GM18867 (cell line): ENCODE data around the gene TMEM163.
A peak's percentile ranks its signal among the peaks of the same experiment; 100 is the strongest.
"Not testable (repeated sequence)": the region's sequence is repeated elsewhere in the genome, so short reads cannot be mapped to it uniquely, and the experiment has no call there.

Source experiments
- ATAC-seq: cut with Tn5 transposase; IDR thresholded peaks from one replicate; pipeline ENCODE4 v1.9.1; 2021; ENCODE audit warnings: mild to moderate bottlenecking, moderate library complexity; ENCODE audit not compliant: unreplicated experiment

Gene TMEM163

GRCh38 chr2:134623796-134624195 is 95.0 kb downstream of the TMEM163 start:
- peak; percentile 91 for ATAC-seq

DNA sequence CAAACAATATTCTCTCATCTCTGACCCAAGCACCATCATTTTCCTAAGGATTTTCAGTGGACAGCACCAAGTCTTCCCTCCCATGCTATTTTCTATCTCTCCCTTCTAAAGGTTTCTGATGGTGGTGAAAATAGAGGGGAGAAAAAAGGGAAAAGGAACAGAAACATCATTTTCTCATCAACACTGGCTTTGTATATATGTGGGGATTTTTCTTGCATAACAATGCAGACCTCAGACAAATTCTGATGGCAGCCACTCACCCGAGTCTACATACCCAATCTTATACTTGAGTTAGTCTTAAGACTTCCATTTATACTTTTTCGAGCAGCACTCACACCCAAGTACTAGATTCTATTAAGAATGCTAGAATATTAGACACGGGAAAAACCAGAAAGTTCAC is 95.8 kb downstream of the TMEM163 start:
- ATAC-seq = no peak

DNA sequence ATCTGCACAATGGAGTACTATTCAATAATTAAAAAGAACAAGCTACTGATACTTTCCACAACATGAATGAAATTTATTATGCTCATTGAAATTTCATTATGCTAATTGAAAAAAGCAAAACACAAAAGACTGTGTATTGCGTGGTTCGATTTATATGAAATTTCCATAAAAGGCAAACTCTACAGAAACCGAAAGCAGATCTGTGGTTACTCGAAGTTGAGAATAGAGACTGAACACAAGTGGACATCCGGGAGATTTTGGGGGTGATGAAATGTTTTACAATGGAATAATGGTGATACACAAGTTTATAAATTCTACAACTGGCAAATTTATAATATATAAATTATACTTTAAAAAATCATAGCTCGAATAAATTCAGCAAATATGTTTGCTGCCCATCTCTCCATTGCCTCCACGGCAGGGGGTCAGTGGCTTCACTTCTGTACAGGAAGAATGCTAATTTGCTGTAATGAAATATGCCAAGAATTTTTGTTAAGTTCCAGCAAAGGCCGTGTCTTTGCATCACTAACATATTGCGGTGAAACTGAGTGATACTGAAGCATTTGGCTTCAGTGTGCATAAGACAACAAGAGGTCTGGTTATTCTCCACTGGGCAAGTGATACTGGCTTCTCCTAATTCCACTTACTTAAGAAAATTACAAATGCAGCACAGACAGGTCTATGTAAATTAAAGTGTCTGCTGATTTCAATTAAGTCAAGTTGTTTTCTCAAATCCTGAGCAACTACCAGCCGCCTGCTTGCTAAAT is 96.7 kb downstream of the TMEM163 start:
- no peak for ATAC-seq

DNA sequence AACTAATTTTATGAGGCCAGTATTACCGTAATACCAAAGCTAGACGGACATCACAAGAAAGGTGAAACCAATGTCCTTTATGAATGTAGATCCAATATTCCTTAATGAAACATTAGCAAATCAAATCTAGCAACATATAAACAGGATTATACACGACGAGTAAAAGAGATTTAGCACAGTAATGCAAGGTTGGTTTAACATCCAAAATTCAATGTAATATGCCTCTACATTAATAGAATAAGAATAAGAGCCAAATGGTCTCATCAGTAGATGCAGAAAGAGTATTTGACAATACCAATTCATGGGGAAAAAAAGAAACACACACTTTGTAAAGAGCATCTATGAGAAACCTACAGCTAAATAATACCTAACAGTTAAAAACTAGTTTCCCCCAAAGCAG is 99.5 kb downstream of the TMEM163 start:
- ATAC-seq = no peak

GRCh38 chr2:134615480-134615879 is 103.3 kb downstream of the TMEM163 start:
- not testable (repeated sequence) for ATAC-seq

- ATAC-seq = no peak
These were observed 107.5 kb downstream of the TMEM163 start for GRCh38 chr2:134611316-134611715.

DNA sequence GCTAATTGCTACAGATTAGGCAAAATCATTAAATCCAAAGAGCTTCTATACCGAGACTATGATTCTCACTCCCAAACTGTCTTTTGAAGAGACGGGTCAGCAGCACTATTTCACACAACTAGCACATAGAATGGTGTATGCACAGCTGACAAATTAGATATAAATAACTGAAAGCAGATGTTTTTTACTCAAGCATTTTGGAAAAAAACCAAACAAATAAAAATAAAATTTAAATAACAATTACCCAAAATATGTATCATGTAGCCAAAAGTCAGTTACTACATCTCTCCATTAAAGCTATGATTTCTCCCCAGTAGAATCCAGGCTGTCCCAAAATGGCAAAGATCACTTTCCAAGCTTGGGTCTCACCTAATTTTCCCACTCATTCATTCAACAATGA is 107.9 kb downstream of the TMEM163 start:
- ATAC-seq = no peak

DNA sequence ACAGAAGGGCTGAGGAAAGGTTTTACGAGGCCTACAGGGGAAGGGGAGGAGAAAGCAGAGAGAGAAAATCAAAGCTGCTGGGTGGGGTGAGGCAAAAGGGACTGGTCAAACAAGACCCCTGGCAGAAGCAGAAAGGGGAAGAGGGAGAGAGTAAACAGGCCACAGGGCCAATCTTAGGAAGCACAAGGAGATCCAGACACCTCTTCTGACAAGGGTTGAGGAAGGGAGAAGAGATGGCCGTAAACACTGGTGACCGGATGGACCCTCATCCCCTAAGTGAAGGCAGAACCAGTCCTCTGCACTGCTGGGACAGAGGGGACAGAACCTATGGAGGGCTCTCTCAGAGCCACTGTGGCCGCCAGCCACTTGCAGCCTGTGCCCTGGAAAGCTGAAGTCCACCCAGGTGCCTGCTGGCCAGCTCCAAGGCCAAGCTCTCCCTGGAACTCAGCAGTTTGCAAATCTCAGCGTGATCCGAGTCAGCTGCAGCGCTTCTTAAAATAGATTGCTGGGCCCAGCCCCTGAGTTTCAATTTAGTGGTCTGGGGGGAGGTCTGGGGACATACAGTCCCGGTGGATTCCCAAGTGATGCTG is 108.8 kb downstream of the TMEM163 start:
- no peak for ATAC-seq

DNA sequence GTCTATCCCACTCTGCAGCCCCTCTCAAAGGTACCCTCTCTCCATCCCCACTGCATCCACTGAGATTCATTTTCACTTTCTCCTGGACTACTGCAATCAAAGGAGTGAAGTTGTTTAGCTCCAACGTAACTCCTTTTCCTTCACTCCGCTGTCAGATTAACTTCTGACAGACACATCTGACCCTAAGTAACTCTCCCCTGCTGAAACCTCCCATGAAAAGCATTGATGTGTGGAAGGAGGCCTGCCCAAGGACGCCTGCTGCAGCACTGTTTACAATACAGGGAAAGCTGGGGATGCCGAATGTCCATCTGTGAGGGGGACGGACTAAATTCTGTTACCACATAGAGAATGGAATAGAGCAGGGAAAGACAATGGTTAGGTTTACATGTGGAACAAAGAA is 114.8 kb downstream of the TMEM163 start:
- no peak for ATAC-seq

GRCh38 chr2:134602666-134603065 is 116.1 kb downstream of the TMEM163 start:
- no peak for ATAC-seq

DNA sequence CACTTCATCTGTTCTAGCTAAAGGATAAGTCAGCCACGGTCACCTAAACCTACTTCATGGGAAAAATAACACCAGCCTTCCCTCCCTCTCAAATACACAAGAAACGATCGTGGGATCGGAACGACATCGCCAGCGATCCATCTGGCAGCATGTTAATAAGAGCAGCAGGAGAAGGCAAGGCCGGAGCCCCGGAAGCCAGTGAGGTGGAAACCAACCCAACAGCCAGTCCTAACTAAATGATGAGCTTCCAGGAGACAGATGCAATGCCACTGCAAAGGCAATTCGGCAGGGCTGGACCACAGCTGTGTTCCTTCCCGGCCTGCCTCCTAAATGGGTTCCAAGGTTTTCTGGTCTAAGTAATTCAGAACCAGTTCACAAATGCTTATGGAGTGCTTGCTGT is 117.5 kb downstream of the TMEM163 start:
- ATAC-seq = no peak

- no peak for ATAC-seq
These were observed 118.6 kb downstream of the TMEM163 start for GRCh38 chr2:134600208-134600607.

DNA sequence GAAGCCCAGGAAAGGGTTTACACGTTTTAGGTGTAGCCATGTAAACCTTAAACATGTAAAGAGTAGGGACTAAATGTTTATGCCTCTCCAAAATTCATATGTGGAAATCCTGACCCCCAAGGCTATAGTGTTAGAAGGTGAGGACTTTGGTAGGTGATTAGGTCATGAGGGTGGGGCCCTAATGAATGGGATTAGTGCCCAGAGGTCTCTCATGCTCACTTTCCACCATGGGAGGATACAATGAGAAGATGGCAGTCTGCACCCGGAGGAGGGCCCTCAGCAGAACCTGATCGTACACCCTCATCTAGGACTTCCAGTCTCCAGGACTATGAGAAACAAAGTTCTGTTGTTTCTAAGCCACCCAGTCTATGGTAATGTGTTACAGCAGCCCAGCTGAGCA is 119.6 kb downstream of the TMEM163 start:
- no peak for ATAC-seq

DNA sequence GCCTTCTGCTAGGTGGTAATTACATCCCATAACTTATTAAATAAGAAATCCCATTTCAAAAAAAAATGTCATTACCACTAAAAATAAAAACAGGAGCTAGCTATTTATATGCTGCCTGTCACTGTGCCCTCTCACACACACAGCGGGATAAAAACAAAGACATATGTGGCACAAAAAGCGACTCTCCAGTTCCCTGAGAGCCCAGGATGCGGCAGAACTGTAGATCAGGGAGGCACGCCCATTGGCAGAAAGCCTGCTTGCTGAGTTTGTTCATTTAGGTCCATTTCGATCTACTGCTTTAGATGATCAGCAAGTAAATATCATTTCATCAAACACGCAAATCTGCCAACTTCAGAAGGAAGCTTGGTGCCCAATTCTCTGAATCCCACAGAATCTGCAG is 124.4 kb downstream of the TMEM163 start:
- no peak for ATAC-seq

DNA sequence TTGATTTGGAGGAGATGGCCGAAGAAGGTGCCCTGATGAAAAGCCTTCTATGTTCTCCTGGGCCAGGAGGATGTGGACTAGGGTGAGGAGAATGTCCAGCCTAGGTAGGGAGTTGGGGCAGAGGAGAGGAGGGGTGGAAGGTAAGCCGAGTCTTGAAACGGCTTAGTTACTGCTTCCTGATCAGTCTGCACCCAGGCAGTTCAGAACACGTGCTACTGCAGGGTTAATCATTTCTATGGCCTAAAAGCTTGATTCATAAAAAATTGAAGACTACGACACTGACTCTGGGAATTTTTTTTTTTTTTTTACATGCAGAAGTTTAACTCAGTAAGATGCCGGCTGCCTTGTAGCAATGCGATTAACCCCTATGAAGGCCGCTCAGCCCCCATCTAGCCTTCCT is 125.3 kb downstream of the TMEM163 start:
- ATAC-seq = no peak

GRCh38 chr2:134592377-134592776 is 126.4 kb downstream of the TMEM163 start:
- no peak for ATAC-seq

DNA sequence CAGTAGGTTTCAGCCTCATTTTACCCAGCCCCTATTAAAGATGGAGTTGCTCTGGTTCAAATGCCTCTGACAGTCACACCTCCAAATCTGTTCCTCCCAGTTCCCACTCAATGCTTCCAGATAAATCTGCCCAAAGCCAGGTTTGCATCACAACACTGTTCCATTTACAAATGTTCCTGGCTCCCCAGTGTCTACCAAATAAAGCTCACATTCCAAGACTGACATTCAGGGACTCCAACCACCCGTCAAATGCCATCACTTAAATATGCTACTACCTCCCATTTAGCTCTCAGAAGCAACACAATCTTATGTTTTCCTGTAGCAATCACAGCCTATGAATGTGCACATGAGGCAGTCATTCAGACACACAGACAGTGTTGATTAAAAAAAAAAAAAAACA is 127.3 kb downstream of the TMEM163 start:
- ATAC-seq = no peak

GRCh38 chr2:134590679-134591078 is 128.1 kb downstream of the TMEM163 start:
- ATAC-seq = no peak

DNA sequence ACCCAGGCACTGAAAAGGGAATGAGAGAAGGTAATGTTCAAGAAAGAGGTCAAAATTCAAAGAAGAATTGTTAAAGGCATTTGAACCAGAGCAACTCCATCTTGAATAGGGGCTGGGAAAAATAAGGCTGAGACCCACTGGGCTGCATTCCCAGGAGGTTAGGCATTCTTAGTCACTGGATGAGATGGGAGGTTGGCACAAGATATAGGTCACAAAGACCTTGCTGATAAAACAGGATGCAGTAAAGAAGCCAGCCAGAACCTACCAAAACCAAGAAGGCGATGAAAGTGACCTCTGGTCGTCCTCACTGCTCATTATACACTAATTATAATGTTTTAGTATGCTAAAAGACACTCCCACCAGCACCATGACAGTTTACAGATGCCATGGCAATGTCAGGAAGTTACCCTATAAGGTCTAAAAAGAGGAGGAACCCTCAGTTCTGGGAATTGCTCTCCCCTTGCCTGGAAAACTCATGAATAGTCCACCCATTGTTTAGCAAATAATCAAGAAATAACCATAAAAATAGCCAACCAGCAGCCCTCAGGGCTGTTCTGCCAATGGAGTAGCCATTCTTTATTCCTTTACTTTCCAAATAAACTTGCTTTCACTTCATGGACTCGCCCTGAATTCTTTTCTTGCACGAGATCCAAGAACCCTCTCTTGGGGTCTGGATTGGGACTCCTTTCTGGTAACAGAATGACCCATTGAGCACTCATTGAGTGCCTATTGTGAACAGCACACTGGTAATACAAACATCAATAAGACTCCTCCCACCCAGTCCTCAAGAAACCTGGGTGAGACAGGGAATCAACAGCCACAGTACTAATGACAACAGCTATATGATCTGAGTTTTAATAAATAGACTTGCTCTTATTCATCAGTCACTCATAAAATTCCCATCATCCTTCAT is 129.4 kb downstream of the TMEM163 start:
- not testable (repeated sequence) for ATAC-seq

DNA sequence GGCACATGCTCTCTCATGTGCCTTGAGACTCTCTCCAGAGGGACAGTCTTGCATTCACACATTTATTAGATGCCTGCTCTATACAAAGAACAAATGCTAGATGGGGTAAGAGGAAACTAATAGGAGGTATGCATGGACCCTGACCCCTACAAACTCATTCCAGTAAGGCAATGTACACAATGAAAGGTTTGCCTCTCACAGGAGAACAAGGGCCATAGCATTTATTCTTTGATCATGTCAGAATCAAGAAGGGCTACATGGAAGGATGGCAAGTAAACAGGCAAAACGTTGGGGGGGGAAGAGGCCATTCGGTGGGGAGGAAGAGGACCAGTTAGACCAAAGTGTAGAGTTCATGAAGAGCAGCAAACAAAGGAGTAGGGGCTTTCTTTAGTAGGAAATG is 130.2 kb downstream of the TMEM163 start:
- ATAC-seq = no peak

GRCh38 chr2:134586326-134586965 is 132.4 kb downstream of the TMEM163 start:
- no peak for ATAC-seq
